Hematopoietic multipotent progenitor cell treated with erythropoietin and hydrocortisone succinate and interleukin-3 and kit ligand, for 6 days (in vitro differentiated cells): ENCODE results near the gene WDR7.

Source experiments
- DNase-seq: peaks from one replicate; pipeline ENCODE4 v3.0.0-alpha.2; 2015

Gene WDR7

GRCh38 chr18:57051657-57052044, 400.5 kb downstream of the WDR7 start:
- DNase-seq, result peak; percentile 97

DNA sequence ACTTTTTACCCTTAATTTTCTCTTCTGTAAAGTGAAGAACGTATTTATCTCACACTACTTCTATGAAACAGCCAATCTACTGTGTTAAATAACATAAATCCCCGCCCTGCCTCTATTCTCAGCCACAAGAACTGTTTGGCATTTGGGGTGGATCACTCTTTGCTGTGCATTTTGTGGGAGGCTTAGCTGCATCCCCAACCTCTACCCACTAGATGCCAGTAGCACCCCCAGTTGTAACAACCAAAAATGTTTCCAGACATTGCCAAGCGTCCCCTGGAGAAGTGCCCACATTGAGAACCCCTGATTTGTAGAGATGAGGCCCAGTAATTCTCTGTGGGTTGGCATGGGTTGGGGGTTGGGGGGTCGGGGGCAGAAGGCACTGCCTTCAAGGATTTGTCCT, 401.0 kb downstream of the WDR7 start:
- DNase-seq, result peak; percentile 50

DNA sequence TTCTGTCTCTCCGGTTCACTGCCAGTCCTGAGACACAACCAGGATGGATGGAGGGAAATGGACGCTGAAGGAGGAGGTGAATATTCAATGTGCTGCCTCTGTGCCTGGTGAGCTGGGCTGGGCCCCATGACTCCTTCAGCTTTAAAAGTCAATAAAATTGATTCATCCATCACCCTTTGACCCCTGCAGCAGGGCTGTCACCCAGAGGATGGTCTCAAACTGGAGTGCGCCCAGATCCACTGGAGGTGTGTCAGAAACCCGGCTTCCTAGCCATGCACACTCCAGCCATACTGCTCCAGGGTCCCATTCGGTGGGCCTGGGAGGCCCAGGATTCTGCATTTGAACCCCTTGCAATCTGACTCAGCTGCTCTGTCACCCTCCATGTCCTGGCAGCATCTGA, 401.6 kb downstream of the WDR7 start:
- no peak for DNase-seq

- no peak for DNase-seq
These were observed 403.7 kb downstream of the WDR7 start for GRCh38 chr18:57054891-57055290.

GRCh38 chr18:57057890-57058289, 406.7 kb downstream of the WDR7 start:
- DNase-seq, result no peak

DNA sequence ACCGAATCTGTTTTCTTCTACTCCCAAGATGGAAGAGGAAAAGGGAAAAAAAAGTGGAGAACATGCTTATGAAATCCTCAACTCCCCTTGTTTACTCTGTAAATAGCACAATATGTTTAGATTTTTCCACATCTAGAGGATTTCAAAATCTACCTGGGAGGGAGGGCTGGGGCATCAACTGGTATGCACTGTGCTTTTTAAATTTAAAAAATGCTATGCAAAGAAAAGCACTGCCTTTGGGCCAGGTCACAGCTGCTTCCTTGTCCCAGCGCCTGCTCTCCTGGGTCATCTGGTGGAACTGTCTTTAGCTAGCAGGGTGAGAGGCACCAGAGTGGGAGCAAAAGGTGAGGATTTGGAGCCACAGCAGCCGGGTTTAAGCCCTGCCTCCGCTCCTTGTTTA, 407.6 kb downstream of the WDR7 start:
- no peak for DNase-seq

GRCh38 chr18:57059366-57059765, 408.2 kb downstream of the WDR7 start:
- no peak for DNase-seq

DNA sequence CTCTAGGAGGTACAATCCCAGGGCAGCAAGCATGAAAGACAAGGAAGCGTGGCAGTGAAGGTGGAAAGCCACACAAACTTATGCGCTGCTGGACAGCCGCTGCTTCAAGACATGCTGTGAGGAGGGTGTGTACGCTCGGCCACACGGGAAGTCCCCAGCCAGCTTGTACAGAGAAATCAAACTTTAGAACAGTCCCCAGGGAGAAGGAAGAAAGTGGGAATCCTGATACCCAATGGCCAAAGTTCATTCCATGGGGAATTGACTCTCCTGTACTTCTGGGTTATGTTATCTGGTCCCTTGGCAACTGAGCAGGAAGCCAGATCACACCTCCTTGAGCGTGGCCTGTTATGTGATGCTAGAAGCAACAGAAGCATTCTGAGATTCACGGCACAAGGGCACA, 409.7 kb downstream of the WDR7 start:
- DNase-seq, result no peak

DNA sequence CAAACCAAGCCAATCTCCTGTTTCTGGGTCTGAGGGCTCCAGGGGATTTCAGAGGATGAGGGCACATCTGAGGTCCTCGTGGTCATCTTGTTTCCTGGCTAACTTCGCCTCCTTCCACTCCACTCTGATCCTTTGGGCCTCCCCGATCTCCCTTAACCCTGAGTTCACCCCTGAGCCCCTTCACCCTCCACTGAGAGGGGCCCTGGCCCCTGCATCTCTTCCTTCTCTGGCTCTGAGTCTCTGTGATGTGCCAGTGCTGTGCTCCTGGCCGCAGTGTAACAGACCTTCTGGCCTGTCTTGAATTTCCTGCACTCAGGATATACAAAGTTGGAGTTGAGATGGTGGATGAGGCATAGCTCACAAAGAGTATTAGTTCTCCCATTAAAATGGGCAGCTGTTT, 411.0 kb downstream of the WDR7 start:
- no peak for DNase-seq

DNA sequence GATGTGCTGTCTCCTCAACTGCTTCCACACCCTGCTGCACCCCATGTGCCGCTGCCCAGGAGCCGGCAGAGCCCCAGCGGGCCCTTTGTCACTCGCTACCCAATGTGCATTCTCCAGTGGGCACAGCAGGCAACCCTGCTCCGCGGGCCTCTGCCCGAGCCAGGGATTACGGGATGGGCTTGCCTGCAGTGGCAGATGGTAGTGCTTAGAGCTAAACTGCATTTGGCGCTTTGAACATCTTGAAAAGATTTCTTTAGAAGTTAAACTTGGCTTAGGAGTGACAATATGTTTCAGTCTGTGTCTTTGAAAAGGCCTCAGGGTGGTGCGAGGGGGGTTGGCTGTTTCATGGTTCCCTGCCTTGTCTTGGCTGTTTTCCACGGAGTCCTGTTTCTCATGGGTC, 411.7 kb downstream of the WDR7 start:
- DNase-seq, result no peak

DNA sequence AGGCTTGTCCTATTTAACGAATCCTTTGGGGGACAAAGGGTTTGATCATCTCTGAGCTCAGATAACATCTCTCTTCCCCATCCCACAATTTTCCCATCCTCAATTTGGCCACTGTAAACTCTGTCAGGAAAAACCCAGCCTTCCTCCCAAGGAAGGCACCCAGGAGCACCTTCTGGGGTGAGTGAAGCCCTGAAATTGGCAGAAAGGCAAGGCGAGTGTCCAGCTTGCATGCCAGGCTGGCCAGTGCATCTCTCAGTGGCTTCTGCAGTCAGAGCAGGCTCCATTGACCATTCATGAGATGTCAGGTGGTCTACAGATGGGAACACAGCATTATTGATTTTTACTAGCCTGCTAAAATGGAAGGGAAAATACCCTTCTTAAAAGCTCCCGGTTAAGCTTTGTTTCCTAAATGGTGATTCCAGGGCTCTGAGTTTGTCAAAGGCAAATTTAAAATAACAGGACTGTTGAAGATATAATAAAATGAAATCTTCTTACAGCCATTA, 412.5 kb downstream of the WDR7 start:
- DNase-seq, result no peak

GRCh38 chr18:57073501-57074187, 422.5 kb downstream of the WDR7 start:
- no peak for DNase-seq

GRCh38 chr18:57075716-57076400, 424.7 kb downstream of the WDR7 start:
- no peak for DNase-seq

DNA sequence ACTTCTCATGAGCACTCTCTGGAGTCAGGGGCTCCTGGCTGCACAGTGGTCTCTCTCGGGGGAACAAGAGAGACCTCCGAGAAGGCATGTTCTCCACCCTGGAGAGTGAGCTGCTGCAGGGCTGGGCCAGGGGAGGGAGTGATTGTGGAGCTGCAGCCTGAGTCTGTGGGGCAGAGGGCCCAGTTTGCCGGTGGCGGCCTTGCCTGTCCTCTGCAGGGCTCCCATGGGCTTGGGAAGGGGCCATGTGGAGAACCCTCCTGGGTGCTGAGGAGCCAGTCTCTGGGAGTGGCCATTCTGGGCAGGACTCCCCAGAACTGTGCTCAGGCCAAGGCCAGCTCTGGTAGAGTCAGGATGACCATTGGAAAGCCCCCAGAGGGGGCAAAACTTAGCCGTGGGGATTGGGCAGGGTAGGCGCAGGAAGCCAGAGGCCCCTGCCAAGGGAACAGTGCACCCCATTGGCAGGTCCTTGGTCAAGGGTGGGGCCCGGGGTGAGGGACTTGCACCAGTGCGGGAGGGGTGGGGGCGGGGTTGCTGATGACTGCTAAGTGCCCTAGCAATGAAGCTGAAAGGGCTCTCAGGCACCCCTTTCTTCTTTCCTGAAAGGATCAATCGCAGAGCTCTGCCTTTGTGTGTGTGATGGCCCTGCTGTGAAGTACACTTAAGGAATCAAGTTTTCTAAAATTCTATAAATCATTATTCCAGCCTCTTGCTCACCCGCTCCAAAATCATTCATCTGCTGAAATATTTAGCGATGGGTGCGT, 426.0 kb downstream of the WDR7 start:
- DNase-seq, result no peak

GRCh38 chr18:57077786-57078552, 426.8 kb downstream of the WDR7 start:
- DNase-seq, result peak; percentile 47

DNA sequence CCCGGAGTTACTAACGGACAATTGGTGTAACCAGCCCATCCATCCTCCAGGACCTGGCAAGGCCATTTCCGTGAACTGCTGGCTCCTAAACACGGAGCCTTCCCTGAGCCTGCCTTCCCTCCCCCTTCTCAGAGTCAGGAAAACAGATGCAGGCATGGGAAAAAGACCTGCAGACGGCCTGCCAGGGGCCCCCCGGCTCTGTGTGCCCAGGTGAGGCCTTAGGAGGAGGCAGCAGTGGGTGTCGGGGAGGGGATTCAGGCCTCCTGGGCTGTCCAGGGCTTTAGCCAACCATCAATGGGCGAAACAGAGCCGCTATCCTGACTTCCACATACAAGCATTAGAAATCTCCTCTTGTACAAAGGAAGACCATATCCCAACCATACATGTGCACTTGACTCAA, 427.5 kb downstream of the WDR7 start:
- no peak for DNase-seq

- no peak for DNase-seq
These were observed 429.3 kb downstream of the WDR7 start for GRCh38 chr18:57080479-57080878.

DNA sequence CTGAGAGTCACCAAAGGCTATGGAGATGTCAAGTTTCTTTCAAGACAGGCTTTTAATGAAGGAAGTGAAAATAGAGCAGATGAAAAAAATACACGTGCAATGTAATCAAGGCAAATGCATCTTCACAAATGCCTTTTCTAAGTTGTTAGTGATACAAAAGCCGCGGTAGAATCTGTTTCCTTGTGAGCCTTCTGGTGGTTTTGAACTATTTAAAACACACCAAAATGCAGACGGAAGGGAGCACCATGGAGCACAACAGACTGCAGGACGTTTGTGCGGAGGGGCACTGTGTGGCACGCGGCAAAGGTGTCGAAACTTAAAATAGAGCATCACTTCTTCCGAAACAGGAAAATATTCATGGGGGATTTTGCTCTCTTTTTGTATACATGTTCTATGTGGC, 430.7 kb downstream of the WDR7 start:
- no peak for DNase-seq

DNA sequence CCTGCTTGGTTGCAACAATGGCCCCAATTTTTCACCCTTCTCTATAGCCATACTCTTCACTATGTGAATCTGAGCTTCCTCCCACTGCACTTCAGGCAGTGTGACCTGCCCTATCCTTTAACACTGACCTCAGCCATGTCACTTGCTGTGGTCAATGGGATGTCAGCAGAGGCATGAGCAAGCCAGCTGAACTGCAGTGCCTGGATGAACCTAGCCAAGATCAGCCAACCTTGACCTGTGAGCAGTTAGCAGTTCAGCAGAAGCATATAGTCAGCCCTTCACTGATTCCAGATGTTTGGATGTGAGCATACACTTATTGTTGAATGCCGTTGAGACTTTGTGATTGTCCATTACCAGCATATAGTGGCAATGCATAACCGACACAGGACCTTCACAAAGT, 432.3 kb downstream of the WDR7 start:
- DNase-seq, result no peak

DNA sequence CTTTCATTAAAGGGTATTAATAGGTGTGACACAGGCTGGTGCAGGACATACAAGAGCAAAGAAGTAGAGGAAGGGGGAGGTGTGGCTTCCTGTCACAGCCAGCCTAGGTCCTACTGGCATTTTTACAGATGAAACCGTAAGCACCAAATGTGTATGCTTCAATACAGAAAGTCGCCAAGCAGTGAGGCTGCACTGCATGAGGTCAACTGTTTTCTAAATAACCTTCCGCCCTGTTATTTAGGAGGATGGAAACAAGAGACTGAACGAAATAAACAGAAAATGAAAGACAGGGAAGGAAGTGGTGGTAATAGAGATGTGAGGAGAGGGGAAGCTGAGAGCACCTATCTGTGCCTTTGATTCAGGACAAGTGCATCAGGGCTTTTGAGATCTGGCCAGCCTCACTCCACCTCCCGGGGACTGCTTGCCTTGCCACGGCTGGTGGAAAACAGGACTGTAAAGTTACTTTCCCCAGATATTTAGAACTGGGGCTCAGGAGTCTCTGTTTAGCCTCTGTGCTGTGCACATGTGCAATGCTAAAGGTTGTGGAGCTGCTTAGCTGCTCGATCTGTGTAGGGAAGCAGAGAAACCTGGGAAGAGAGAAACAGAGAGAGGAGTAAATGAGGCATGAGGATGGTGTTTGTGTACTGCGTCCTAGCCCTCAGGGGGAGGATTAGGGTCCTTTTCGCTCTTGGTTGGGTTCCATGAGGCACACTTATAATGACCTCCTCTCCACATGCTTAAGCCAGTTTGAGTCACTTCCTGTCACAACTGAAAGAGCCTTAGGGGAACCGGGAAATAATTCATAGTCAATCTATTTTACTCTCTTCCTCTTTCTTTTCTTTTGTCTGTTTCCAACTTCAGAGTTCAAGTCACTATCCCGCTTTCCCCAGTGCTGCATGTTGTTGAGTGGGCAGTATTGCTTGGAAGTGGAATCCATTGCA, 433.4 kb downstream of the WDR7 start:
- no peak for DNase-seq

DNA sequence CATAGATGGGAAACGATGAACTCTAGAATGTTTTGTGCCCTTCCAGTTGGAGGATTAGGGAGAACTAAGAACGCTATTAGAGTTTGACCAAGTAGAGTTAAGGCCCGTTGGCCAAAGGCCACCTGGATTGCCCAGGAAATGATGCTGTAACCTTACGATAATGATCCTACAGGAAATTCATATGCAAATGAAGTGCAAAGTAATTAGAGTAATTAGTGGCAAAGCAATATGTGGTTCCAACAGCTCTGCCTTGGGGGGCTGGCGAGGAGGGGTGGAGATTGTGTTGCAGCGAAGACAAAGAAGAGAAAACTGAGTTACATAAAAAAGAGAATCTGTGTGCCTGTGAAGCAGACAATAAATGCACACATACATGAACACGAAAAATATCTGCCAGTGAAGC, 434.2 kb downstream of the WDR7 start:
- no peak for DNase-seq

DNA sequence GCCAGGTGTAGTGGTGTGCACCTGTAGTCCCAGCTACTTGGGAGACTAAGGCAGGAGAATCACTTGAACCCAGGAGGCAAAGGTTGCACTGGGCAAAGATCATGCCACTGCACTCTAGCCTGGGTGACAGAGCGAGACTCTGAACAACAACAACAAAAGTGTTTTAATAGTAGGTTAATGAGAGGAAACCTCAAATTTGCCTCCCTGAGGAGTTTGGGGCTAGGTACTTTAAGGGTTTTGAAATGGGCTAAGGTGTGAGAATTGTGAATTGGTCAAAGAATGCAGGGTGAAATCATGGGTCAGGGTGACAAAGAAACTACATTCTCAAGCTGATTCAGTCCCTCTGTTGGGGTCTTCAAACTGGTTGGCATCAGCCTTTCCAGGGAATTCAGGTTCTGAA, 435.0 kb downstream of the WDR7 start:
- DNase-seq, result no peak
